ENCODE measurements around the gene CD1C. TPM values are rescaled to one million over a fixed set of nuclear protein-coding genes. Genes with fewer than 3 reads are reported as not detected.

Gene CD1C
- total and polyA plus RNA-seq, 9 of the 15 experiments (the other 6 are each of a cell fraction or from before 2014, with no cell fraction given) = not detected

GRCh38 chr1:158251163-158251562 lies 38.6 kb upstream of the CD1C start (continued):
- TF ChIP-seq ZFP91 (CRISPR knock-in tag; IDR thresholded peaks at IDR 0.05) (no peak), DIDO1 (tag; IDR thresholded peaks at IDR 0.05; ENCODE audit: low read depth) (no peak), IRF9 (tag; IDR thresholded peaks at IDR 0.05) (no peak), ARID2 (IDR thresholded peaks at IDR 0.05) (no peak), TFAM (CRISPR knock-in tag; conservative IDR thresholded peaks at IDR 0.05) (no peak), ZNF699 (CRISPR knock-in tag; IDR thresholded peaks at IDR 0.05; ENCODE audit: insufficient replicate concordance) (no peak), TFE3 (CRISPR knock-in tag; IDR thresholded peaks at IDR 0.05) (no peak), PREB (CRISPR knock-in tag; IDR thresholded peaks at IDR 0.05) (no peak), ZNF583 (CRISPR knock-in tag; IDR thresholded peaks at IDR 0.05) (no peak), ZBTB7A (IDR thresholded peaks at IDR 0.05; ENCODE audit: borderline replicate concordance, control insufficient read depth, low read depth, low read length) (no peak)
- TF ChIP-seq, protein P1, sequence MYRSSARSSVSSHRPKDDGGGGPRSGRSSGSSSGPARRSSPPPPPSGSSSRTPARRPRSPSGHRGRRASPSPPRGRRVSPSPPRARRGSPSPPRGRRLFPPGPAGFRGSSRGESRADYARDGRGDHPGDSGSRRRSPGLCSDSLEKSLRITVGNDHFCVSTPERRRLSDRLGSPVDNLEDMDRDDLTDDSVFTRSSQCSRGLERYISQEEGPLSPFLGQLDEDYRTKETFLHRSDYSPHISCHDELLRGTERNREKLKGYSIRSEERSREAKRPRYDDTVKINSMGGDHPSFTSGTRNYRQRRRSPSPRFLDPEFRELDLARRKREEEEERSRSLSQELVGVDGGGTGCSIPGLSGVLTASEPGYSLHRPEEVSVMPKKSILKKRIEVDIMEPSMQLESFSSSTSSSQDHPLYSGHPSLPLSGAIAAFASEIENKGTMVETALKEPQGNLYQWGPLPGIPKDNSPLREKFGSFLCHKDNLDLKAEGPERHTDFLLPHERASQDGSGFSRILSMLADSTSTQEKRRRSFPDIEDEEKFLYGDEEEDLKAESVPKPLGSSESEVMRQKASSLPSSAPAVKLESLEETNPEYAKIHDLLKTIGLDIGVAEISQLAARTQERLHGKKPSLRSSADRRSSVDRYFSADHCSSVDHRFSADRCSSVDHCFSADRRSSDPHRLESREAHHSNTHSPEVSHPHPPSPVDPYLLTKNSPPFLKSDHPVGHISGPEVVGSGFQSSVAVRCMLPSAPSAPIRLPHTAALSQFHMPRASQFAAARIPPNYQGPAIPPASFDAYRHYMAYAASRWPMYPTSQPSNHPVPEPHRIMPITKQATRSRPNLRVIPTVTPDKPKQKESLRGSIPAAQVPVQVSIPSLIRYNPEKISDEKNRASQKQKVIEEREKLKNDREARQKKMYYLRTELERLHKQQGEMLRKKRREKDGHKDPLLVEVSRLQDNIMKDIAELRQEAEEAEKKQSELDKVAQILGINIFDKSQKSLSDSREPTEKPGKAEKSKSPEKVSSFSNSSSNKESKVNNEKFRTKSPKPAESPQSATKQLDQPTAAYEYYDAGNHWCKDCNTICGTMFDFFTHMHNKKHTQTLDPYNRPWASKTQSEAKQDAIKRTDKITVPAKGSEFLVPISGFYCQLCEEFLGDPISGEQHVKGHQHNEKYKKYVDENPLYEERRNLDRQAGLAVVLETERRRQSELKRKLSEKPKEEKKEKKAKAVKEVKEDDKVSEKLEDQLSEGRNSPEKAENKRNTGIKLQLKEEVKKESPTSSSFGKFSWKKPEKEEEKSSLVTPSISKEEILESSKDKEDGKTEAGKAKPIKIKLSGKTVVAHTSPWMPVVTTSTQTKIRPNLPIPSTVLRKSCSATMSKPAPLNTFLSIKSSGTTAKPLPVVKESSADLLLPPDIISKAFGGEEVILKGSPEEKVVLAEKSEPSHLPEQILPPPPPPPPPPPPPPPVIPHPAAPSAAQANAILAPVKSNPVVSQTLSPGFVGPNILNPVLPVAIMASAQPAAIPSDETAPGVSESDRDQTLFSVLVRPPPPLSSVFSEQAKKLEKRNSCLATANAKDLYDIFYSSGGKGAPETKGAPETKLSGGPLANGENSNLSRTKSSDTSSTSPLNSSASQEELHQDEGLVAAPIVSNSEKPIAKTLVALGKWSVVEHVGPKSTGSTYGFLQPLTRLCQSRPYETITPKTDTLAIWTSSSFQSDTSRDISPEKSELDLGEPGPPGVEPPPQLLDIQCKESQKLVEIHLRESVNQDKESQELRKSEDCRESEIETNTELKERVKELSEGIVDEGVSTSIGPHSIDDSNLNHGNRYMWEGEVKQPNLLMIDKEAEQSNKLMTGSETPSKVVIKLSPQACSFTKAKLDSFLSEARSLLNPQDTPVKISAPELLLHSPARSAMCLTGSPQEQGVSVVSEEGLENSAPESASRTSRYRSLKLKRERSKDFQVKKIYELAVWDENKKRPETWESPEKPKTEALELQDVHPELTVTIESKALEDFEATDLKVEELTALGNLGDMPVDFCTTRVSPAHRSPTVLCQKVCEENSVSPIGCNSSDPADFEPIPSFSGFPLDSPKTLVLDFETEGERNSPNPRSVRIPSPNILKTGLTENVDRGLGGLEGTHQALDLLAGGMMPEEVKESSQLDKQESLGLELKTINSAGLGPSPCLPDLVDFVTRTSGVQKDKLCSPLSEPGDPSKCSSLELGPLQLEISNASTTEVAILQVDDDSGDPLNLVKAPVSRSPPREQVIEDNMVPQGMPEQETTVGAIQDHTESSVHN (IDR thresholded peaks at IDR 0.05; ENCODE audit: borderline replicate concordance in 1 of 2, low read depth in 1 of 2) = no peak
